Keratinocyte (primary cell): ENCODE data around the gene ZCCHC24. TPM values are rescaled to one million over a fixed set of nuclear protein-coding genes. Genes with fewer than 3 reads are reported as not detected.

ENCODE experiments used
- DNase-seq: peaks from one replicate; pipeline ENCODE4 v3.0.0-alpha.2; 2011; ENCODE audit warnings: low read depth, missing footprints, low spot score
- FAIRE-seq: peaks from 2 replicates; lab custom pipeline; 2011; peaks lifted over from hg19 to GRCh38; lab: Jason Lieb, UNC
- H2AFZ ChIP-seq: 2 replicates; pipeline ENCODE4 v1.6.0; 2012; ENCODE audit warnings: low read length, control low read depth, inconsistent platforms; ENCODE audit not compliant: control insufficient read depth
- H3K27ac ChIP-seq: 2 replicates; pipeline ENCODE4 v1.5.1; 2011; ENCODE audit warnings: low read length; ENCODE audit not compliant: control insufficient read depth, insufficient read depth
- H3K27me3 ChIP-seq: 3 replicates; pipeline ENCODE4 v1.6.0; 2011; ENCODE audit warnings: low read length; ENCODE audit not compliant: control insufficient read depth, insufficient read depth; ENCODE audit errors: extremely low read depth
- H3K36me3 ChIP-seq, 2 experiments: 2 replicates in 1 of 2; 3 replicates in 1 of 2; pipeline ENCODE4 v1.5.1; 2011; ENCODE audit warnings: low read length in 2 of 2, mild to moderate bottlenecking in 1 of 2; ENCODE audit not compliant: control insufficient read depth in 2 of 2, insufficient read depth in 2 of 2; ENCODE audit errors: extremely low read depth in 1 of 2
- H3K4me1 ChIP-seq: 3 replicates; pipeline ENCODE4 v1.5.1; 2011; ENCODE audit warnings: low read length; ENCODE audit not compliant: control insufficient read depth, insufficient read depth; ENCODE audit errors: extremely low read depth
- H3K4me2 ChIP-seq: 3 replicates; pipeline ENCODE4 v1.6.0; 2011; ENCODE audit warnings: low read depth, low read length; ENCODE audit not compliant: control insufficient read depth, insufficient read depth; ENCODE audit errors: extremely low read depth
- H3K4me3 ChIP-seq, 3 experiments: fragments of 200-600 bp in 1 of 3; sonication (generic) in 1 of 3; 2 replicates in 2 of 3; 3 replicates in 1 of 3; pipeline ENCODE4 v1.5.1; 2011 to 2016; ENCODE audit warnings: low read length in 3 of 3, mild to moderate bottlenecking in 3 of 3, control low read depth in 2 of 3, inconsistent platforms in 1 of 3, low read depth in 1 of 3, mixed read lengths in 1 of 3, mixed run types in 1 of 3, moderate library complexity in 1 of 3; ENCODE audit not compliant: control insufficient read depth in 2 of 3, insufficient read depth in 2 of 3; ENCODE audit errors: extremely low read depth in 1 of 3
- H3K79me2 ChIP-seq: 2 replicates; pipeline ENCODE4 v1.6.0; 2012; ENCODE audit warnings: low read length; ENCODE audit not compliant: control insufficient read depth, insufficient read depth
- H3K9ac ChIP-seq: 3 replicates; pipeline ENCODE4 v1.6.0; 2011; ENCODE audit warnings: low read length; ENCODE audit not compliant: control insufficient read depth, insufficient read depth; ENCODE audit errors: extremely low read depth
- H3K9me1 ChIP-seq: 3 replicates; pipeline ENCODE4 v1.6.0; 2011; ENCODE audit warnings: low read length; ENCODE audit not compliant: control insufficient read depth, insufficient read depth; ENCODE audit errors: extremely low read depth
- H3K9me3 ChIP-seq: 2 replicates; pipeline ENCODE4 v1.5.1; 2012; ENCODE audit warnings: low read depth, low read length; ENCODE audit not compliant: control insufficient read depth
- H4K20me1 ChIP-seq: 3 replicates; pipeline ENCODE4 v1.6.0; 2011; ENCODE audit warnings: low read length; ENCODE audit not compliant: control insufficient read depth, insufficient read depth; ENCODE audit errors: extremely low read depth
- EZH2 ChIP-seq: IDR thresholded peaks from one replicate; pipeline ENCODE4 v1.6.1; 2012; ENCODE audit warnings: inconsistent platforms, mild to moderate bottlenecking, low read length, moderate library complexity
- dilution Hi-C: fragments of 300-500 bp; cut with MboI; formaldehyde crosslinking; loops from one replicate; pipeline ENCODE4 v1.7.0; 2020; ENCODE audit warnings: low sequenced_read_pairs; ENCODE audit not compliant: extremely low pct_ligation_motif_present
- polyA plus RNA-seq, 5 experiments: library from polyadenylated mRNA; depleted of rRNA in 3 of 5; stranded (reverse) in 3 of 5; stranded (forward) in 1 of 5; unstranded in 1 of 5; fragments of >200 nt; gene quantifications; 1 replicate in 1 of 5; 2 replicates in 3 of 5; 3 replicates in 1 of 5; pipeline versions ENCODE4 v1.2.1 to v1.2.3, GENCODE V29; 2011 to 2012; ENCODE audit warnings: missing spikeins in 2 of 5, low read depth in 1 of 5, low replicate concordance in 1 of 5
- TF ChIP-seq, protein P1 (sequence below), 3 experiments: IDR thresholded peaks in 1 of 3; conservative IDR thresholded peaks in 1 of 3; optimal IDR thresholded peaks in 1 of 3; 2 replicates in 2 of 3; 3 replicates in 1 of 3; pipeline versions ENCODE3 to v1.5.1; 2011; ENCODE audit warnings: low read length in 3 of 3, mild to moderate bottlenecking in 3 of 3, moderate library complexity in 2 of 3, control low read depth in 1 of 3, inconsistent platforms in 1 of 3; ENCODE audit not compliant: insufficient read depth in 2 of 3; ENCODE audit errors: extremely low read depth in 1 of 3

The ZCCHC24 gene
- polyA plus RNA-seq, 1 donor (not counting 4 experiments of a cell fraction or from before 2014, with no cell fraction given) = 0.96 TPM

DNA sequence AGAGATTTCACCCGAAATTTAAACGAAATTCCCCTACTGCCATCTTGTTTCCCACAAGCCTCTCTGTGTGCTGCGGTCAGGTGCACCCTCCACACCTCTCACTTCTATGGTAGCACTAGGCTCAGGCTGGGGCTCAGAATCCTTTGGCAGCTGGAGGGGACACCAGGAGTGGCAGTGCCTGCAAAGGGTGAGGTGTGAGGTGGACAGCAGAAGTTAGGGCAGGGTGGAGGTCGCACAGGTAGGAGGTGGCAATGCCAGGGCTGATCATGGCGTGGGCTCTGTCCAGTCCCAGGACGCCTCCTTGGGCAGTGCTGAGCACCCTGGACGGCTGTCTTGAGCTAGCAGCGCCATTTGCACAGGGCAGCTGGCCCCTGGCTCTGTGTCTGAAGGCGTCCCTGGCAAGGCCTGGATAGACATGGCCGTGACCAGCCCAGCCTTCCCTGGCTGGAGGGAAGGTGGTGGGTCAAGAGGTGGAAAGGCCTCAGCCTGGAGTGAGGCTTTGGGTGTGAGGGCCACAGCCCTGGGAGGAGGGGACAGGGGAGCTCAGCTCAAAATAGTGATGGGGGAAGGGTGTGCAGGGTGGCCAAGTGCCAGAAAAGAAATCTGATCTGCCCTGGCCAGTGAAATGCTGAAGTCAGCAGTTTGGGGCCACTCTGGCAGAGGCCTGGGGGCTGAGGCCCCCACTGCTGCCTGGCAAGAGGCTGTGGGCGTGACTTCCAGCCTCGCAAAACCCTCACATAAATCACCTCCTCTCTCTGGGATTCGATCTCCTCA lies 40.0 kb downstream of the ZCCHC24 start:
- no peak overlapping the region for H3K4me3 ChIP-seq
- no peak overlapping the region for H3K9ac ChIP-seq
- dilution Hi-C loops = no loop called here
- no peak for DNase-seq
- no peak overlapping the region for H2AFZ ChIP-seq
- no peaks in the 10 kb centered on the region for H3K36me3 ChIP-seq
- no peaks in the 10 kb centered on the region for H3K79me2 ChIP-seq
- no peak for FAIRE-seq
- H3K4me2 ChIP-seq = no peak overlapping the region
- no peaks in the 10 kb centered on the region for H4K20me1 ChIP-seq
- H3K4me1 ChIP-seq = no peaks in the 10 kb centered on the region
- H3K9me3 ChIP-seq = no peaks in the 10 kb centered on the region
- H3K27me3 ChIP-seq = no peaks in the 10 kb centered on the region
- H3K27ac ChIP-seq = no peak overlapping the region
- no peak for TF ChIP-seq EZH2
- TF ChIP-seq, protein P1, sequence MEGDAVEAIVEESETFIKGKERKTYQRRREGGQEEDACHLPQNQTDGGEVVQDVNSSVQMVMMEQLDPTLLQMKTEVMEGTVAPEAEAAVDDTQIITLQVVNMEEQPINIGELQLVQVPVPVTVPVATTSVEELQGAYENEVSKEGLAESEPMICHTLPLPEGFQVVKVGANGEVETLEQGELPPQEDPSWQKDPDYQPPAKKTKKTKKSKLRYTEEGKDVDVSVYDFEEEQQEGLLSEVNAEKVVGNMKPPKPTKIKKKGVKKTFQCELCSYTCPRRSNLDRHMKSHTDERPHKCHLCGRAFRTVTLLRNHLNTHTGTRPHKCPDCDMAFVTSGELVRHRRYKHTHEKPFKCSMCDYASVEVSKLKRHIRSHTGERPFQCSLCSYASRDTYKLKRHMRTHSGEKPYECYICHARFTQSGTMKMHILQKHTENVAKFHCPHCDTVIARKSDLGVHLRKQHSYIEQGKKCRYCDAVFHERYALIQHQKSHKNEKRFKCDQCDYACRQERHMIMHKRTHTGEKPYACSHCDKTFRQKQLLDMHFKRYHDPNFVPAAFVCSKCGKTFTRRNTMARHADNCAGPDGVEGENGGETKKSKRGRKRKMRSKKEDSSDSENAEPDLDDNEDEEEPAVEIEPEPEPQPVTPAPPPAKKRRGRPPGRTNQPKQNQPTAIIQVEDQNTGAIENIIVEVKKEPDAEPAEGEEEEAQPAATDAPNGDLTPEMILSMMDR (optimal IDR thresholded peaks at IDR 0.05 in 1 of 3, IDR thresholded peaks at IDR 0.05 in 1 of 3, conservative IDR thresholded peaks at IDR 0.05 in 1 of 3; ENCODE audit: extremely low read depth in 1 of 3, insufficient read depth in 2 of 3, low read length in 3 of 3) = no peak
- no peaks in the 10 kb centered on the region for H3K9me1 ChIP-seq

DNA sequence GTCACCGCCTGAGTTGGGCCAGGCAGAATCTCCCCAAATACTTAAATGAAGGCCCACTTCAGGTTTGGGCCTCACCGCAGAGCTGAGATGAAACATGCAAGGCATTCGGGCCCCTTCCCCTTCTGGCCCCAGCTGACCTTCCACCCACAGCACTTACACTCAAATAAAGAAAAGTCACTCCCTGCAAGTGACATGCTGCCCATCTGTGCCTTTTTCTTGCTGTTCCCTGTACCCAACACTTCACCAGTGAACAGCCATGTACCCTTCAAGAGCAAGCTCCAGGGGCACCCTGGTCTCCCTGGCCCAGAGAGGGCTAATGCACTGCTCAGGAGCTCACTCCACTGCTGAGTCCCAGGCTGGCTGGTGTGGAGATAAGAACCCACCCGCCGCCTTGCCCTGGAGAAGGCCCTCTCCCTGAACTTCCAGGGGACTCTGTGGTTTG lies 40.7 kb downstream of the ZCCHC24 start:
- Histone ChIP-seq H3K4me2 (no peak overlapping the region), H3K4me3 (no peak overlapping the region), H3K9me3 (no peaks in the 10 kb centered on the region), H3K36me3 (no peaks in the 10 kb centered on the region), H3K9ac (no peak overlapping the region), H4K20me1 (no peaks in the 10 kb centered on the region), H3K9me1 (no peaks in the 10 kb centered on the region), H2AFZ (no peak overlapping the region), H3K4me1 (no peaks in the 10 kb centered on the region), H3K27me3 (no peaks in the 10 kb centered on the region), H3K27ac (no peak overlapping the region), H3K79me2 (no peaks in the 10 kb centered on the region)
- dilution Hi-C loops = no loop called here
- FAIRE-seq (no peak), DNase-seq (no peak)
- TF ChIP-seq, protein P1 (optimal IDR thresholded peaks at IDR 0.05 in 1 of 3, IDR thresholded peaks at IDR 0.05 in 1 of 3, conservative IDR thresholded peaks at IDR 0.05 in 1 of 3; ENCODE audit: extremely low read depth in 1 of 3, insufficient read depth in 2 of 3, low read length in 3 of 3) = no peak
- TF ChIP-seq EZH2 = no peak
